Smooth muscle cell (in vitro differentiated cells): ENCODE data around the gene ECI1. TPM values are rescaled to one million over a fixed set of nuclear protein-coding genes. Genes with fewer than 3 reads are reported as not detected.
A peak's percentile ranks its signal among the peaks of the same experiment; 100 is the strongest.

Source experiments
- DNase-seq: peaks from one replicate; lab custom pipeline; 2025; ENCODE audit not compliant: unreplicated experiment; lab: John Stamatoyannopoulos, UW
- H2AFZ ChIP-seq: fragments of 200-600 bp; sonication (generic); 2 replicates; pipeline ENCODE4 v1.6.0; 2016; ENCODE audit warnings: antibody characterized with exemption, low read depth, mild to moderate bottlenecking
- H3F3A ChIP-seq: fragments of 200-600 bp; sonication (generic); 2 replicates; pipeline ENCODE4 v1.6.0; 2017; ENCODE audit warnings: antibody characterized with exemption, low read depth
- H3K27ac ChIP-seq: fragments of 200-600 bp; sonication (generic); 2 replicates; pipeline ENCODE4 v1.5.1; 2016; ENCODE audit warnings: low read depth, mild to moderate bottlenecking
- H3K27me3 ChIP-seq: fragments of 200-600 bp; sonication (generic); 2 replicates; pipeline ENCODE4 v1.6.1; 2016; ENCODE audit warnings: low read depth, mild to moderate bottlenecking
- H3K36me3 ChIP-seq: fragments of 200-600 bp; sonication (generic); 2 replicates; pipeline ENCODE4 v1.5.1; 2016; ENCODE audit warnings: low read depth
- H3K4me1 ChIP-seq: fragments of 200-600 bp; sonication (generic); 2 replicates; pipeline ENCODE4 v1.5.1; 2016; ENCODE audit warnings: low read depth
- H3K4me2 ChIP-seq: fragments of 200-600 bp; sonication (generic); 2 replicates; pipeline ENCODE4 v1.6.0; 2016; ENCODE audit warnings: mild to moderate bottlenecking
- H3K4me3 ChIP-seq: fragments of 200-600 bp; sonication (generic); 2 replicates; pipeline ENCODE4 v1.5.1; 2016; ENCODE audit warnings: mild to moderate bottlenecking
- H3K79me2 ChIP-seq: fragments of 200-600 bp; sonication (generic); 2 replicates; pipeline ENCODE4 v1.6.0; 2016; ENCODE audit warnings: low read depth, mild to moderate bottlenecking
- H3K9ac ChIP-seq: fragments of 200-600 bp; sonication (generic); 2 replicates; pipeline ENCODE4 v1.6.0; 2016; ENCODE audit warnings: low read depth
- H3K9me3 ChIP-seq: fragments of 200-600 bp; sonication (generic); replicated peaks from 2 replicates; pipeline ENCODE4 v1.5.1; 2016; ENCODE audit warnings: low read depth
- H4K20me1 ChIP-seq: fragments of 200-600 bp; sonication (generic); 2 replicates; pipeline ENCODE4 v1.6.0; 2016; ENCODE audit warnings: low read depth
- CTCF ChIP-seq: fragments of 200-600 bp; sonication (generic); IDR thresholded peaks from 2 replicates; pipeline ENCODE4 v1.5.1; 2017; ENCODE audit warnings: borderline replicate concordance, mild to moderate bottlenecking, antibody characterized with exemption; ENCODE audit not compliant: insufficient read depth, poor library complexity, severe bottlenecking
- WGBS: methylation state at CpG from one replicate; pipeline ENCODE4 v1.1.7; 2016; ENCODE audit warnings: low lambda C conversion rate; 5-methylcytosine and 5-hydroxymethylcytosine counted together
- polyA plus RNA-seq: library from polyadenylated mRNA; unstranded; fragments of >200 nt; fragmentation: Nextera tagmentation; extraction: Ambion mirVana; gene quantifications from 2 replicates; pipeline ENCODE4 v1.2.1, GENCODE V29; 2016
- total RNA-seq: library from RNA; depleted of rRNA; stranded (reverse); fragments of >200 nt; gene quantifications from 2 replicates; pipeline ENCODE4 v1.2.3, GENCODE V29; 2014

Gene ECI1
- total and polyA plus RNA-seq, 2 experiments from 2014 or later, result 45.7 to 86.9 TPM

DNA sequence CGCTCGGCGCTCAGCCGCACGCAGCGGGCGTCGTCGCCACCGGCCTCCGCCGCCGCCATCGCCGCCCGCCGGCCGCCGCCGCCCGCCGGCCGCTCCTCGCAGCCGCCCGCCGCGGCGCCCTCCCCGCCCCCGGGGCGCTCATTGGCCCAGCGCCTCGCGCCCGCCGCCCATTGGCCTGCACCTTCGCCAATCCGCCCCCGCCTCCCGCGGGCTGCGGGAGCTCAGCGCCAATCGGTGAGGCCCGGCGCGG, 36.7 kb downstream of the ECI1 start, which contains the start of gene PGP:
PGP (minus strand) TSS at position 122 of the 250 bp plus-strand sequence; CDS start at position 59, 63 bp downstream.
- H3K27me3 ChIP-seq, result no peaks in the 10 kb centered on the region
- H3K27ac ChIP-seq, result peak within 1 kb of the TSS; percentile 96
- peak within 1 kb of the TSS; percentile 99 for H3K4me2 ChIP-seq
- peaks cover 15% of the 10 kb centered on the region for H4K20me1 ChIP-seq
- peaks cover 19% of the 10 kb centered on the region for H3K79me2 ChIP-seq
- H3K36me3 ChIP-seq, result no peaks in the 10 kb centered on the region
- H3F3A ChIP-seq, result no peaks in the 10 kb centered on the region
- no peak for DNase-seq
- peak within 1 kb of the TSS; percentile 90 for H2AFZ ChIP-seq
- under 1% methylated on average over 17 of the region's 48 CpGs for WGBS
- H3K4me1 ChIP-seq, result peaks cover 13% of the 10 kb centered on the region
- no peaks in the 10 kb centered on the region for H3K9me3 ChIP-seq
- H3K4me3 ChIP-seq, result peak within 1 kb of the TSS; percentile 90
- H3K9ac ChIP-seq, result peak within 1 kb of the TSS; percentile 89
- no peak for TF ChIP-seq CTCF

DNA sequence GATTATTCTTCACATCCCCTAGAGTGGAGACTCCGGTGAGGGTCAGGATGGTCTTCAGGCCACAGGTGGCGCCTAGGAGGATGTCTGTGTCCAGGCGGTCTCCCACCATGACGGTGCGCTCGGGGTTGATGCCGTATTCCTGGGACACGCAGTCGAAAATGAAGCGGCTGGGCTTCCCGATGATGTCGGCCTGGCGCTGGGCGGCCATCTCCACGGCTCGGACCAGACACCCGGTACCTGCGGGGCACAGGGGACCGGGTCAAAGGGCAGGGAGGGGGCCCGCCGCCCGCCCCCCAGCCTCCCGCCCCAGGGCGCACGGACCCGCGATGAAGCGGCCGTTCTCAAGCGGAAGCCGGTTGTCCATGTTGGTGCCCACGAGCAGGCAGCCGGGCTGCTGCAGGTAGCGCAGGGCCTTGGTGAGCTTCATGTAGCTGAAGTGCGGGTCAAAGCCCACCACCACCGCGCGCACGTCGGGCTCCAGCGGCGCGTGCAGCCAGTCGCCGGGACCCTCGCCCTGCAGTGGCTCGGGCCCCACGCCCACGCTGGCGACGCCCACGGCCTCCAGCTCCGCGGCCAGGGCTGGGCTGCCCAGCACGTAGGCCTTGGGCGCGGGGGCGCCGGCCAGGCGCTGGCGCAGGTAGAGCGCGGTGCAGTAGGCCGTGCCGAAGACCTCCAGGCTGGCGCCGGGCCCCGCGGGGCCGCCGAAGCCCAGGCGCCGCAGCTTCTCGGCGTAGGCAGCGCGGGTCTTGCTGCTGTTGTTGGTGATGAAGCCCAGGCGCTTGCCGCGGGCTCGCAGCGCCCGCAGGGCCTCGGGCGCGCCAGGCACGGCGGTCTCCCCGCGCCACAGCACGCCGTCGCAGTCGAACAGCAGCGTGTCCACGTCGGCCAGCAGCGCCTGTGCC, 37.3 kb downstream of the ECI1 start:
- H2AFZ ChIP-seq, result no peak overlapping the region
- peak overlapping the region; percentile 99 for H3K4me2 ChIP-seq
- no peak for TF ChIP-seq CTCF
- H3K9ac ChIP-seq, result peak overlapping the region; percentile 81
- H4K20me1 ChIP-seq, result peaks cover 15% of the 10 kb centered on the region
- peak overlapping the region; percentile 90 for H3K4me3 ChIP-seq
- no peak for DNase-seq
- H3K4me1 ChIP-seq, result peaks cover 13% of the 10 kb centered on the region
- H3K27me3 ChIP-seq, result no peaks in the 10 kb centered on the region
- 1% methylated on average over 74 of the region's 98 CpGs for WGBS
- H3K27ac ChIP-seq, result peak overlapping the region; percentile 60
- H3K36me3 ChIP-seq, result no peaks in the 10 kb centered on the region
- H3K79me2 ChIP-seq, result peaks cover 19% of the 10 kb centered on the region
- H3F3A ChIP-seq, result no peaks in the 10 kb centered on the region
- H3K9me3 ChIP-seq, result no peaks in the 10 kb centered on the region

DNA sequence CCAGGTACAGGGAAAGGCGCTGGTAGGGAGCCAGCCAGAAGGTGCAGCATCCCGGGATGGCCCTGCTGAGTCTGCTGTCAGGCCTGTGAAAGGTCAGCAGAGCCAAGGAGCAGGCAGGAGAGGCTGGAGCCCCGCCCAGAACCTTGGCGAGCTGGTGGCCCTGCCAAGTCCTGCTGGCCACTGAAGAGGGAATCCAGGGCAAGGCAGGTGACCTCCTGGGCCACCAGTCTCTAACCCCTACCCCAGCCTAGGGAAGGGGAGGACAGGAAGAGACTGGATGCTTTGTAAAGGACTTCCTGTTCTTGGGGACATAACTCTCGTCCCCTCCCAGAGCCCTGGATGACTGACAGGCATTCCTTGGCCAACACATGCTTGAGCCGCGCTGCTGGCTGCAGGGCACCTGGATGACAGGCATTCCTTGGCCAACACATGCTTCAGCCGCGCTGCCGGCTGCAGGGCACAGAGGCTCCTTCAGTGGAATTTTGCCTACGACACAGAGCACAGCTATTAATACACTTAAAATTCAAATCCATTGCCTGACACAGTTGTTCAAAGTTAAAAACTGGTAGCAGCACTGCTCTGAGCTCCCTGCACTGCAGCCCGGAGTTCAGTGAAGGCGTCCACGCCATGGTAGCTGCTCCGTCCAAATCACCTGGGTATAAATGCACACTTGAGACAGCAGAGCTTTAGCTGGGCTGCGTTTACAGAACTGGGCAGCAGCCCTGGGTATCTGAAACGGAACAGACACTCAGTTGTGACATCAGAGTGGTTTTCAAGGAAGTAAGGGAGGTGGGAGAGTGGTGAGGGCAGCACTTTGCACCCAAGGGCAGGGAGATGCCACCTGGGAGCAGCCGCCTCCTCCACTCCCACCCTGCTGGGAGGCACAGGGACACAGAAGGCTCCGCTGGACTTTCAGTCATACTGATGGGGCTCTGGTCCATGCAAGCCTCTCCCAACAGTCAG, 38.7 kb downstream of the ECI1 start:
- no peaks in the 10 kb centered on the region for H3F3A ChIP-seq
- H3K79me2 ChIP-seq, result peaks cover 19% of the 10 kb centered on the region
- H3K9me3 ChIP-seq, result no peaks in the 10 kb centered on the region
- H3K4me2 ChIP-seq, result peak overlapping the region; percentile 99
- no peak overlapping the region for H3K27ac ChIP-seq
- TF ChIP-seq CTCF, result no peak
- peak overlapping the region; percentile 90 for H3K4me3 ChIP-seq
- DNase-seq, result no peak
- no peaks in the 10 kb centered on the region for H3K27me3 ChIP-seq
- no peaks in the 10 kb centered on the region for H3K36me3 ChIP-seq
- H4K20me1 ChIP-seq, result peaks cover 15% of the 10 kb centered on the region
- 85% methylated on average over 19 of the region's 19 CpGs for WGBS
- peaks cover 13% of the 10 kb centered on the region for H3K4me1 ChIP-seq
- H3K9ac ChIP-seq, result peak overlapping the region; percentile 81
- no peak overlapping the region for H2AFZ ChIP-seq
